ENCODE results near the gene CABLES1. TPM values are rescaled to one million over a fixed set of nuclear protein-coding genes. Genes with fewer than 3 reads are reported as not detected.

The CABLES1 gene
- polyA plus RNA-seq, 1 of the 3 experiments (the other 2 are of a cell fraction) = 2.2 TPM

DNA sequence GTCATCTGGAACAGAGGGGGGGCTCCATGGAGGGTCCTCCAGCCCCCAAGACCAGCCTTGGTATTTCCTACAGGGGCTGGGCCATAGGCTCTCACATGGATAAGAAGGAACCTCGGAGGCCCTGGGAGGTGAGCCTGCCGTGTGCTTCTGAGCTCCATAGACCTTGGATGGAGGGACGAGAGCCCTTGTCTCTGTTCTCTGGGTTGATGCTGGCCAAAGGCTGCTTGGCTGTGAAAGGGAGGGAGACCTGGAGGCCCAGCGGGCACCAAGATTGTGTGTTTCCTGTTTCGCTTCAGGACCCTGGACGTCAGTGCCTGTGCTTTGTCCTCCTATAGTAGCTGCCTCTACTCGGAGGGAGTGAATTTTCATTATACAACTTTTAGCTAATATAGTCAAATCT is 20.8 kb downstream of the CABLES1 start:
- POLR2A ChIA-PET = no interaction called here
- WGBS (ENCODE audit: low lambda C conversion rate) = 100% methylated on average over 5 of the region's 7 CpGs

More for the DNA sequence above, 20.8 kb downstream of the CABLES1 start:
- no peak for TF ChIP-seq TCF12 (IDR thresholded peaks at IDR 0.05)
- TF ChIP-seq, protein P1, sequence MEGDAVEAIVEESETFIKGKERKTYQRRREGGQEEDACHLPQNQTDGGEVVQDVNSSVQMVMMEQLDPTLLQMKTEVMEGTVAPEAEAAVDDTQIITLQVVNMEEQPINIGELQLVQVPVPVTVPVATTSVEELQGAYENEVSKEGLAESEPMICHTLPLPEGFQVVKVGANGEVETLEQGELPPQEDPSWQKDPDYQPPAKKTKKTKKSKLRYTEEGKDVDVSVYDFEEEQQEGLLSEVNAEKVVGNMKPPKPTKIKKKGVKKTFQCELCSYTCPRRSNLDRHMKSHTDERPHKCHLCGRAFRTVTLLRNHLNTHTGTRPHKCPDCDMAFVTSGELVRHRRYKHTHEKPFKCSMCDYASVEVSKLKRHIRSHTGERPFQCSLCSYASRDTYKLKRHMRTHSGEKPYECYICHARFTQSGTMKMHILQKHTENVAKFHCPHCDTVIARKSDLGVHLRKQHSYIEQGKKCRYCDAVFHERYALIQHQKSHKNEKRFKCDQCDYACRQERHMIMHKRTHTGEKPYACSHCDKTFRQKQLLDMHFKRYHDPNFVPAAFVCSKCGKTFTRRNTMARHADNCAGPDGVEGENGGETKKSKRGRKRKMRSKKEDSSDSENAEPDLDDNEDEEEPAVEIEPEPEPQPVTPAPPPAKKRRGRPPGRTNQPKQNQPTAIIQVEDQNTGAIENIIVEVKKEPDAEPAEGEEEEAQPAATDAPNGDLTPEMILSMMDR (IDR thresholded peaks at IDR 0.05) = no peak
- no peak for TF ChIP-seq SIN3A (IDR thresholded peaks at IDR 0.05; ENCODE audit: borderline replicate concordance, low read depth, low read length)
- TF ChIP-seq FOSL2 (IDR thresholded peaks at IDR 0.05; ENCODE audit: borderline replicate concordance, low read depth) = no peak
- TF ChIP-seq SMC3 (IDR thresholded peaks at IDR 0.05; ENCODE audit: low read depth, low read length) = no peak
- TF ChIP-seq, protein P2, sequence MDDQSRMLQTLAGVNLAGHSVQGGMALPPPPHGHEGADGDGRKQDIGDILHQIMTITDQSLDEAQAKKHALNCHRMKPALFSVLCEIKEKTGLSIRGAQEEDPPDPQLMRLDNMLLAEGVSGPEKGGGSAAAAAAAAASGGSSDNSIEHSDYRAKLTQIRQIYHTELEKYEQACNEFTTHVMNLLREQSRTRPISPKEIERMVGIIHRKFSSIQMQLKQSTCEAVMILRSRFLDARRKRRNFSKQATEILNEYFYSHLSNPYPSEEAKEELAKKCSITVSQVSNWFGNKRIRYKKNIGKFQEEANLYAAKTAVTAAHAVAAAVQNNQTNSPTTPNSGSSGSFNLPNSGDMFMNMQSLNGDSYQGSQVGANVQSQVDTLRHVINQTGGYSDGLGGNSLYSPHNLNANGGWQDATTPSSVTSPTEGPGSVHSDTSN (IDR thresholded peaks at IDR 0.05) = no peak
- TF ChIP-seq RAD21 (IDR thresholded peaks at IDR 0.05; ENCODE audit: low read length) = no peak
- no peak for TF ChIP-seq RXRA (IDR thresholded peaks at IDR 0.05; ENCODE audit: borderline replicate concordance, low read depth)
- TF ChIP-seq FOXM1 (IDR thresholded peaks at IDR 0.05; ENCODE audit: low read depth) = no peak
- TF ChIP-seq, protein P3, sequence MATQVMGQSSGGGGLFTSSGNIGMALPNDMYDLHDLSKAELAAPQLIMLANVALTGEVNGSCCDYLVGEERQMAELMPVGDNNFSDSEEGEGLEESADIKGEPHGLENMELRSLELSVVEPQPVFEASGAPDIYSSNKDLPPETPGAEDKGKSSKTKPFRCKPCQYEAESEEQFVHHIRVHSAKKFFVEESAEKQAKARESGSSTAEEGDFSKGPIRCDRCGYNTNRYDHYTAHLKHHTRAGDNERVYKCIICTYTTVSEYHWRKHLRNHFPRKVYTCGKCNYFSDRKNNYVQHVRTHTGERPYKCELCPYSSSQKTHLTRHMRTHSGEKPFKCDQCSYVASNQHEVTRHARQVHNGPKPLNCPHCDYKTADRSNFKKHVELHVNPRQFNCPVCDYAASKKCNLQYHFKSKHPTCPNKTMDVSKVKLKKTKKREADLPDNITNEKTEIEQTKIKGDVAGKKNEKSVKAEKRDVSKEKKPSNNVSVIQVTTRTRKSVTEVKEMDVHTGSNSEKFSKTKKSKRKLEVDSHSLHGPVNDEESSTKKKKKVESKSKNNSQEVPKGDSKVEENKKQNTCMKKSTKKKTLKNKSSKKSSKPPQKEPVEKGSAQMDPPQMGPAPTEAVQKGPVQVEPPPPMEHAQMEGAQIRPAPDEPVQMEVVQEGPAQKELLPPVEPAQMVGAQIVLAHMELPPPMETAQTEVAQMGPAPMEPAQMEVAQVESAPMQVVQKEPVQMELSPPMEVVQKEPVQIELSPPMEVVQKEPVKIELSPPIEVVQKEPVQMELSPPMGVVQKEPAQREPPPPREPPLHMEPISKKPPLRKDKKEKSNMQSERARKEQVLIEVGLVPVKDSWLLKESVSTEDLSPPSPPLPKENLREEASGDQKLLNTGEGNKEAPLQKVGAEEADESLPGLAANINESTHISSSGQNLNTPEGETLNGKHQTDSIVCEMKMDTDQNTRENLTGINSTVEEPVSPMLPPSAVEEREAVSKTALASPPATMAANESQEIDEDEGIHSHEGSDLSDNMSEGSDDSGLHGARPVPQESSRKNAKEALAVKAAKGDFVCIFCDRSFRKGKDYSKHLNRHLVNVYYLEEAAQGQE (IDR thresholded peaks at IDR 0.05; ENCODE audit: low read depth, low read length) = no peak
- no peak for TF ChIP-seq NFIC (IDR thresholded peaks at IDR 0.05; ENCODE audit: borderline replicate concordance)
- TF ChIP-seq JUND (IDR thresholded peaks at IDR 0.05) = no peak
- TF ChIP-seq, protein P4, sequence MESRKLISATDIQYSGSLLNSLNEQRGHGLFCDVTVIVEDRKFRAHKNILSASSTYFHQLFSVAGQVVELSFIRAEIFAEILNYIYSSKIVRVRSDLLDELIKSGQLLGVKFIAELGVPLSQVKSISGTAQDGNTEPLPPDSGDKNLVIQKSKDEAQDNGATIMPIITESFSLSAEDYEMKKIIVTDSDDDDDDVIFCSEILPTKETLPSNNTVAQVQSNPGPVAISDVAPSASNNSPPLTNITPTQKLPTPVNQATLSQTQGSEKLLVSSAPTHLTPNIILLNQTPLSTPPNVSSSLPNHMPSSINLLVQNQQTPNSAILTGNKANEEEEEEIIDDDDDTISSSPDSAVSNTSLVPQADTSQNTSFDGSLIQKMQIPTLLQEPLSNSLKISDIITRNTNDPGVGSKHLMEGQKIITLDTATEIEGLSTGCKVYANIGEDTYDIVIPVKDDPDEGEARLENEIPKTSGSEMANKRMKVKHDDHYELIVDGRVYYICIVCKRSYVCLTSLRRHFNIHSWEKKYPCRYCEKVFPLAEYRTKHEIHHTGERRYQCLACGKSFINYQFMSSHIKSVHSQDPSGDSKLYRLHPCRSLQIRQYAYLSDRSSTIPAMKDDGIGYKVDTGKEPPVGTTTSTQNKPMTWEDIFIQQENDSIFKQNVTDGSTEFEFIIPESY (IDR thresholded peaks at IDR 0.05; ENCODE audit: borderline replicate concordance, low read depth) = no peak
- TF ChIP-seq CHD2 (IDR thresholded peaks at IDR 0.05; ENCODE audit: low read length, partially characterized antibody) = no peak
- no peak for TF ChIP-seq TEAD4 (IDR thresholded peaks at IDR 0.05; ENCODE audit: borderline replicate concordance, insufficient read depth)
- Histone ChIP-seq H3K27ac (ENCODE audit: low read depth in 2 of 2, low read length in 1 of 2) (peak overlapping the region; percentile 69 to 94; a peak in 3 of 4 replicates), H3K36me3 (replicated peaks in 1 of 2; ENCODE audit: control insufficient read depth in 1 of 2, insufficient read depth in 2 of 2, low read length in 1 of 2) (no peaks in the 10 kb centered on the region), H3K9ac (no peak overlapping the region), H3K27me3 (ENCODE audit: insufficient read depth) (no peaks in the 10 kb centered on the region), H4K20me1 (ENCODE audit: insufficient read depth) (0 out of 2 replicates have a peak, but pooled peaks cover 5% of the 10 kb centered on the region), H3K4me2 (peak overlapping the region; percentile 65; the same call in 1 of the 2 replicates), H3K9me2 (no peaks in the 10 kb centered on the region), H3K4me3 (ENCODE audit: low read depth in 2 of 2, low read length in 1 of 2) (no peak overlapping the region), H3F3A (replicated peaks; ENCODE audit: insufficient read depth) (peaks cover 15% of the 10 kb centered on the region), H3K9me3 (no peaks in the 10 kb centered on the region), H3K79me2 (ENCODE audit: insufficient read depth) (peaks cover 73% of the 10 kb centered on the region), H2AFZ (ENCODE audit: low read depth) (no peak overlapping the region), H3K4me1 (ENCODE audit: control insufficient read depth in 1 of 2, insufficient read depth in 2 of 2, low read depth in 1 of 2, low read length in 1 of 2) (peaks cover 20 to 38% of the 10 kb centered on the region in 2 experiments)
- CTCF ChIA-PET = interaction anchor here (0.9 to 1.6 kb wide), 3 partner anchors 24 to 44 kb away, joined by 3 to 4 read pairs (median 4); no protein-coding TSS in a partner anchor
- DNase-seq = no peak
